Lower leg skin (tissue), 3 donors: ENCODE measurements around the gene PREX1.

Experiments
- CTCF ChIP-seq, 3 donors: fragments of 450-650 bp; IDR thresholded peaks; one replicate each; pipeline ENCODE4 v1.5.1; 2016; ENCODE audit warnings: antibody characterized with exemption in 3 of 3, mild to moderate bottlenecking in 3 of 3, moderate library complexity in 2 of 3
- POLR2A ChIP-seq, 2 donors: fragments of 450-650 bp; IDR thresholded peaks; one replicate each; pipeline ENCODE4 v1.6.1; 2016 to 2017; ENCODE audit warnings: antibody characterized with exemption in 2 of 2, mild to moderate bottlenecking in 1 of 2, moderate library complexity in 1 of 2

DNA sequence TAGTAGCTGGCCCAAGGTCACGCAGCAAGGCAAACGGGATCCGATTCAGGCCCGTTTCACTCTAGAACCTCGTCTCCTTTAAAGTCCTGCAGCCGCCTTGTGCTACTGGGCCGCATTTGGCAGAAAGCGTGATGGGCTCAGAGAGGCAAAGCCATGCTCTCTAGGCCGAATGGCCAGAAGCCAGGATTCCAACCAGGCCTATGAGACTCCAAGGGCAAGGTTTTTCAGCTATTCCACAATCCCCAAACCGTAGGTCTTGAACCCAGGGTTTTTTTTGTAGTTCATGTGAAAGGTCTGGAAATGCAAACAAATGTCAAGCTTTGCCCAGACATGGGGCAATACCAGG is 174.1 kb downstream of the PREX1 start:
- no peak for TF ChIP-seq CTCF (IDR thresholded peaks at IDR 0.05)
- no peak for TF ChIP-seq POLR2A (IDR thresholded peaks at IDR 0.05)
